HG03060 (cell line): ENCODE measurements around the gene NAXD.

ENCODE experiments used
- ATAC-seq: cut with Tn5 transposase; IDR thresholded peaks from one replicate; pipeline ENCODE4 v1.9.1; 2021; ENCODE audit warnings: low read depth, moderate number of reproducible peaks; ENCODE audit not compliant: unreplicated experiment

NAXD gene

DNA sequence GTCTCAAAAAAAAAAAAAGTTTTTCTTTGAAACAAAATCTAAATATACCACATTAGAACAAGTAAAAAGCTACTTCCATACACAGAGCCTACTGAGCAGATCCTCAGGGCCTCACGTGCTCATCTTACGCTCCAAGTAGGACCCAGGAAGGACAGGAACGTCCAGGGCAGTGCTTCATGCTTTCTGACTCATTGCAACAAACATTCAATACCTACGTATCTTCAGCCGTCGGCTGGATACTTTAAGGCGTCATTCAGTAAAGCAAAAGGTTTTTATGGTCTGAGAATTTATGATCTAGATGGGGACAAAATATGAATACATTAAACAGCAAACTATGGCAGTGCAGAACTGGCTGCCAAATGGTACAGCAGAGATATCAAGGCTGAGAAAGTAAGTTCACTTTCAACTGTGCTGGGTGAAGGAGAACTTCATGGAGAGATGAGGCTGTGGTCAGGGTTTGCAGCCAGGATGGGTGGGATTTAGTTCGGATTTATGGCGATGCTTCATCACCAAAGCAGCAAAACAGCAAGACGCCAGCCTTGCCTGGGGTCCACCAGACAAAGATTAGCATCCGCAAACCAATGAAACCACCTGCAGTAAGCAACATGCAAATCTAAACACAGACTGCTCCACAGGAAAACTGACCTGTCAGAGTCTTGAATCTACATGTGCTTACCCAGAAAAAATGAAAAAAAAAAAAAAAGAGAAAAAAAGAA, 70.1 kb downstream of the NAXD start:
- ATAC-seq: no peak

DNA sequence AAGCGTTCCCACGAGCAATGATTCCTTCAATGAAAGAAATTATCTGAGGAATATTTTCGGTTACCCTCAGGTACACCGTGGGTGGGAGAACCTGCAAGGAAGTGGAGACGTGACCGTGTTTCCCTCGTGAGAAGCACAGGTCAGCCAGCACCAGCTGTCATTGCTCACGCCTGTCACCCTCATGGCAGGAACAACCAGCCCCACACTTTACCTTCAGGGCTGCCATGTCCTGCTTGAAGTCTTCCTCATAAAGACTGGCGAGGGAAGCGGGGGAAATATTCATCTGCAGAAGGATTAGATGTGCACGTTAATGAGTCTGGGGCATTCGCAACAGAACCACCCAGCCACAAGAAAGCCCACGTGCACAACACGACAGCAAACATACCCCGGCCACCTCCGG, 72.4 kb downstream of the NAXD start:
- ATAC-seq: no peak

DNA sequence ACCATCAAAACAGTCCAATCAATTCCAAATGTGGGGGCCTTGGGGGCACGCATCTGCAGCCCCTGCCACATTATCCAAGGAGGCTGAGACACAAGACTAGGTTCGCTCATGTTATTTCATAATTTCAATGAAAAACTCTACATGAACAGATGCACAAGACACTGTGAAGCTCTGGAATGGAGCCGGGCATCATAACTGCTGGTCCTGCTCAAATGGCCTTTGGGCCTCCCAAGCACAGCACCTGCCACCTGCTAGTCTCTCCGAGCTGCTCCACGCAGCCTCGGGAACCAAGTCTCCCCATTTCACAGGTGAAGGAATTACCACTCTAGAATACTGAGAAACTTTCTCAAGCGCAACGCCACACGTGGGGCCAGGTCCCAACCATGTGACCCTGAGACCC, 73.7 kb downstream of the NAXD start:
- ATAC-seq: no peak
